Caco-2 (cell line): ENCODE data around the gene KCTD6. TPM values are rescaled to one million over a fixed set of nuclear protein-coding genes. Genes with fewer than 3 reads are reported as not detected.

ENCODE experiments used
- BruUV-seq: library from RNA; stranded (reverse); fragments of 400-500 nt; replicated peaks from 2 replicates; lab custom pipeline; 2021; lab: Mats Ljungman, UMichigan
- CTCF ChIA-PET: fragments of 300-600 bp; sonication (Branson Sonifier 250); formaldehyde crosslinking; loops from one replicate; lab custom pipeline; 2022; ENCODE audit warnings: antibody characterized with exemption; lab: Charles Lee
- POLR2A ChIA-PET: fragments of 300-600 bp; sonication (Branson Sonifier 250); formaldehyde crosslinking; loops from one replicate; lab custom pipeline; 2022; ENCODE audit warnings: antibody characterized with exemption; lab: Charles Lee
- DNase-seq, 2 experiments: peaks; one replicate each; pipeline versions ENCODE4 v3.0.0 to v3.0.0-alpha.2; 2020 to 2022
- H3K27me3 ChIP-seq: replicated peaks from 2 replicates; pipeline ENCODE4 v1.6.0; 2011; ENCODE audit warnings: low read length; ENCODE audit not compliant: control insufficient read depth, insufficient read depth
- H3K36me3 ChIP-seq: 2 replicates; pipeline ENCODE4 v1.5.1; 2011; ENCODE audit warnings: low read length; ENCODE audit not compliant: control insufficient read depth, insufficient read depth
- H3K4me1 ChIP-seq: fragments of 250-450 bp; sonication (Bioruptor Pico); 2 replicates; pipeline ENCODE4 v1.5.1; 2020; ENCODE audit warnings: mild to moderate bottlenecking
- H3K4me3 ChIP-seq: 2 replicates; pipeline ENCODE4 v1.5.1; 2011; ENCODE audit warnings: low read depth, mild to moderate bottlenecking, control low read depth, low read length
- H3K9me3 ChIP-seq: fragments of 250-450 bp; sonication (Bioruptor Pico); 2 replicates; pipeline ENCODE4 v1.5.1; 2020; ENCODE audit warnings: mild to moderate bottlenecking, moderate library complexity
- H3K27ac Mint-ChIP-seq: one replicate; pipeline ENCODE4 v1.8.0; 2022; ENCODE audit warnings: mixed read lengths; ENCODE audit not compliant: unreplicated experiment
- H3K27me3 Mint-ChIP-seq: one replicate; pipeline ENCODE4 v1.8.0; 2022; ENCODE audit warnings: mixed read lengths; ENCODE audit not compliant: insufficient read depth, unreplicated experiment
- H3K36me3 Mint-ChIP-seq: one replicate; pipeline ENCODE4 v1.8.0; 2022; ENCODE audit warnings: mild to moderate bottlenecking, mixed read lengths; ENCODE audit not compliant: insufficient read depth, unreplicated experiment
- H3K4me1 Mint-ChIP-seq: one replicate; pipeline ENCODE4 v1.8.0; 2022; ENCODE audit warnings: low read depth, mixed read lengths; ENCODE audit not compliant: unreplicated experiment
- H3K4me3 Mint-ChIP-seq: one replicate; pipeline ENCODE4 v1.8.0; 2022; ENCODE audit warnings: mild to moderate bottlenecking, moderate library complexity, mixed read lengths; ENCODE audit not compliant: unreplicated experiment
- H3K9me3 Mint-ChIP-seq: one replicate; pipeline ENCODE4 v1.8.0; 2022; ENCODE audit warnings: mixed read lengths; ENCODE audit not compliant: unreplicated experiment
- intact Hi-C: fragments of 100-400 bp; cut with micrococcal nuclease; formaldehyde crosslinking; loops from one replicate; pipeline ENCODE4 v1.10.0; 2022; ENCODE audit not compliant: unreplicated experiment
- total RNA-seq: library from RNA; stranded (reverse); gene quantifications from 2 replicates; pipeline ENCODE4 v1.2.3, GENCODE V29; 2022
- TF ChIP-seq, protein P1 (sequence below), 2 experiments: fragments of 200-600 bp in 1 of 2; IDR thresholded peaks; 1 replicate in 1 of 2; 2 replicates in 1 of 2; pipeline versions ENCODE4 v1.5.1 to v1.8.0; 2011 to 2022; ENCODE audit warnings: antibody characterized with exemption in 1 of 2, control low read depth in 1 of 2, inconsistent platforms in 1 of 2, low read depth in 1 of 2, low read length in 1 of 2, mild to moderate bottlenecking in 1 of 2, moderate library complexity in 1 of 2; ENCODE audit not compliant: insufficient read depth in 1 of 2, severe bottlenecking in 1 of 2, unreplicated experiment in 1 of 2

The KCTD6 gene
- total RNA-seq, 1 experiment from 2014 or later = 9.8 TPM

- Mint-ChIP-seq H3K36me3 (peaks cover 6% of the 10 kb centered on the region), H3K4me3 (no peak overlapping the region), H3K27me3 (no peaks in the 10 kb centered on the region), H3K4me1 (peaks cover 17% of the 10 kb centered on the region), H3K27ac (no peak overlapping the region), H3K9me3 (no peaks in the 10 kb centered on the region)
- Histone ChIP-seq H3K36me3 (peaks cover 1% of the 10 kb centered on the region), H3K9me3 (no peaks in the 10 kb centered on the region), H3K27me3 (no peaks in the 10 kb centered on the region), H3K4me3 (no peak overlapping the region), H3K4me1 (peaks cover 19% of the 10 kb centered on the region)
- DNase-seq = peak; percentile 69 to 70
- POLR2A ChIA-PET = no interaction called here
- TF ChIP-seq, protein P1, sequence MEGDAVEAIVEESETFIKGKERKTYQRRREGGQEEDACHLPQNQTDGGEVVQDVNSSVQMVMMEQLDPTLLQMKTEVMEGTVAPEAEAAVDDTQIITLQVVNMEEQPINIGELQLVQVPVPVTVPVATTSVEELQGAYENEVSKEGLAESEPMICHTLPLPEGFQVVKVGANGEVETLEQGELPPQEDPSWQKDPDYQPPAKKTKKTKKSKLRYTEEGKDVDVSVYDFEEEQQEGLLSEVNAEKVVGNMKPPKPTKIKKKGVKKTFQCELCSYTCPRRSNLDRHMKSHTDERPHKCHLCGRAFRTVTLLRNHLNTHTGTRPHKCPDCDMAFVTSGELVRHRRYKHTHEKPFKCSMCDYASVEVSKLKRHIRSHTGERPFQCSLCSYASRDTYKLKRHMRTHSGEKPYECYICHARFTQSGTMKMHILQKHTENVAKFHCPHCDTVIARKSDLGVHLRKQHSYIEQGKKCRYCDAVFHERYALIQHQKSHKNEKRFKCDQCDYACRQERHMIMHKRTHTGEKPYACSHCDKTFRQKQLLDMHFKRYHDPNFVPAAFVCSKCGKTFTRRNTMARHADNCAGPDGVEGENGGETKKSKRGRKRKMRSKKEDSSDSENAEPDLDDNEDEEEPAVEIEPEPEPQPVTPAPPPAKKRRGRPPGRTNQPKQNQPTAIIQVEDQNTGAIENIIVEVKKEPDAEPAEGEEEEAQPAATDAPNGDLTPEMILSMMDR (IDR thresholded peaks at IDR 0.05; ENCODE audit: insufficient read depth in 1 of 2, low read depth in 1 of 2, low read length in 1 of 2, severe bottlenecking in 1 of 2, unreplicated experiment in 1 of 2) = peak; percentile 45 to 70
- CTCF ChIA-PET = interaction anchor here (0.6 to 1.5 kb wide), 7 partner anchors 8 to 223 kb away, joined by 3 to 6 read pairs (median 3); partner anchors contain the start of gene HTD2
- BruUV-seq = no TSS peak
- intact Hi-C loops = loop anchor here (1.0 to 5.0 kb wide), 2 partner anchors 38 to 101 kb away; no protein-coding TSS in a partner anchor
Observed at GRCh38 chr3:58529516-58530353, 37.8 kb downstream of the KCTD6 start.

- Mint-ChIP-seq H3K4me3 (no peak overlapping the region), H3K4me1 (peaks cover 17% of the 10 kb centered on the region), H3K36me3 (peaks cover 6% of the 10 kb centered on the region), H3K27ac (no peak overlapping the region), H3K27me3 (no peaks in the 10 kb centered on the region), H3K9me3 (no peaks in the 10 kb centered on the region)
- BruUV-seq = no TSS peak
- no peaks in the 10 kb centered on the region for H3K27me3 ChIP-seq
- TF ChIP-seq, protein P1 (IDR thresholded peaks at IDR 0.05; ENCODE audit: insufficient read depth in 1 of 2, low read depth in 1 of 2, low read length in 1 of 2, severe bottlenecking in 1 of 2, unreplicated experiment in 1 of 2) = no peak
- CTCF ChIA-PET = interaction anchor here (0.9 to 1.5 kb wide), 3 partner anchors 7 to 101 kb away, joined by 3 to 6 read pairs (median 3); no protein-coding TSS in a partner anchor
- no peak for DNase-seq
- peaks cover 1% of the 10 kb centered on the region for H3K36me3 ChIP-seq
- intact Hi-C loops = no loop called here
- no peak overlapping the region for H3K4me3 ChIP-seq
- POLR2A ChIA-PET = no interaction called here
- peaks cover 26% of the 10 kb centered on the region for H3K4me1 ChIP-seq
- H3K9me3 ChIP-seq = no peaks in the 10 kb centered on the region
Observed at GRCh38 chr3:58530354-58530865, 38.5 kb downstream of the KCTD6 start.

GRCh38 chr3:58531555-58531954 is 39.7 kb downstream of the KCTD6 start:
- Histone ChIP-seq H3K4me3 (no peak overlapping the region), H3K4me1 (peaks cover 31% of the 10 kb centered on the region), H3K9me3 (no peaks in the 10 kb centered on the region), H3K27me3 (no peaks in the 10 kb centered on the region), H3K36me3 (peaks cover 1% of the 10 kb centered on the region)
- CTCF ChIA-PET = interaction anchor here (1.5 kb wide), 1 partner anchor 37 kb away, joined by 3 read pairs; no protein-coding TSS in a partner anchor
- Mint-ChIP-seq H3K4me3 (no peak overlapping the region), H3K9me3 (no peaks in the 10 kb centered on the region), H3K36me3 (peaks cover 6% of the 10 kb centered on the region), H3K27ac (no peak overlapping the region), H3K4me1 (peaks cover 29% of the 10 kb centered on the region), H3K27me3 (no peaks in the 10 kb centered on the region)
- no TSS peak for BruUV-seq
- no peak for DNase-seq
- POLR2A ChIA-PET = no interaction called here
- TF ChIP-seq, protein P1 (IDR thresholded peaks at IDR 0.05; ENCODE audit: insufficient read depth in 1 of 2, low read depth in 1 of 2, low read length in 1 of 2, severe bottlenecking in 1 of 2, unreplicated experiment in 1 of 2) = no peak
- intact Hi-C loops = no loop called here
